Suprapubic skin (tissue), 3 donors: ENCODE measurements around the gene POLL.

ENCODE experiments used
- POLR2AphosphoS5 ChIP-seq, 3 donors: sonication (generic); formaldehyde crosslinking; IDR thresholded peaks; one replicate each; pipeline ENCODE4 v1.6.1; 2017; ENCODE audit warnings: antibody characterized with exemption in 3 of 3
- TF ChIP-seq, protein P1 (sequence below), 2 donors: fragments of 200-600 bp in 1 of 2; fragments of 450-650 bp in 1 of 2; sonication (generic) in 1 of 2; IDR thresholded peaks; one replicate each; pipeline ENCODE4 v1.5.1; 2016 to 2019; ENCODE audit warnings: antibody characterized with exemption in 2 of 2, mild to moderate bottlenecking in 1 of 2, moderate library complexity in 1 of 2

DNA sequence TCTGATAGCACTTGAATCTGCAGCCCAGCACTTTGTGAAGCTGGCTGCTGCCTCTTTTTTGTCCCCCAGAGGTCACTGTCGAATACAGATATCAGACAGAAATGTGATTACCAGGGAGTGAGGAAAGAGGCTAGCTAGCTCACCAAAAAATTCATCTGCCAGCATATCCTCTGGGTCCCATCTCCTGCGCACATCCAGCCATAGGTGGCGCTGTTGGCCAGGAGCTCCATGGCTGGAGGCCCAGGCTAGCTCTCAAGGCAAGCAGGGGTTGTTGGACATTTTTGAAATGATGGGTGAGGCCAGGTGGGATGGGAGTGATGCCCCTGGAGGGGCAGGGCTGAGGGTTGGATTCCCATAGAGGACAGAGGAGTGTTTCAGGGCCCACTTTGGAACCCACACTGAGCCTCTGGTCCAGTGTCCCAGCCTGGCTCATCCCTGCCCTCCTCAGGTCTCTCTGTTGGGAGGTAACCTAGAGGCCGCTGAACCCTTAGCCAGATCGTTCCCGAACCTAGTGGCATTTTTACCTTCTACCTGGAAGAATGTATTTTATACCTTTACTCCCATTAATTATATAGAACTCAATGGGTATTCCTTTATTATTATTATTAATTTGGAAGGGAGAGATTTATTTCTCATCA lies 14.8 kb upstream of the POLL start:
- TF ChIP-seq, protein P1, sequence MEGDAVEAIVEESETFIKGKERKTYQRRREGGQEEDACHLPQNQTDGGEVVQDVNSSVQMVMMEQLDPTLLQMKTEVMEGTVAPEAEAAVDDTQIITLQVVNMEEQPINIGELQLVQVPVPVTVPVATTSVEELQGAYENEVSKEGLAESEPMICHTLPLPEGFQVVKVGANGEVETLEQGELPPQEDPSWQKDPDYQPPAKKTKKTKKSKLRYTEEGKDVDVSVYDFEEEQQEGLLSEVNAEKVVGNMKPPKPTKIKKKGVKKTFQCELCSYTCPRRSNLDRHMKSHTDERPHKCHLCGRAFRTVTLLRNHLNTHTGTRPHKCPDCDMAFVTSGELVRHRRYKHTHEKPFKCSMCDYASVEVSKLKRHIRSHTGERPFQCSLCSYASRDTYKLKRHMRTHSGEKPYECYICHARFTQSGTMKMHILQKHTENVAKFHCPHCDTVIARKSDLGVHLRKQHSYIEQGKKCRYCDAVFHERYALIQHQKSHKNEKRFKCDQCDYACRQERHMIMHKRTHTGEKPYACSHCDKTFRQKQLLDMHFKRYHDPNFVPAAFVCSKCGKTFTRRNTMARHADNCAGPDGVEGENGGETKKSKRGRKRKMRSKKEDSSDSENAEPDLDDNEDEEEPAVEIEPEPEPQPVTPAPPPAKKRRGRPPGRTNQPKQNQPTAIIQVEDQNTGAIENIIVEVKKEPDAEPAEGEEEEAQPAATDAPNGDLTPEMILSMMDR (IDR thresholded peaks at IDR 0.05): peak; percentile 39 to 84
- TF ChIP-seq POLR2AphosphoS5 (IDR thresholded peaks at IDR 0.05): no peak
